ENCODE results near the gene EXOSC1. TPM values are rescaled to one million over a fixed set of nuclear protein-coding genes. Genes with fewer than 3 reads are reported as not detected.

Gene EXOSC1
- total and polyA plus RNA-seq, 2 of the 13 experiments (the other 11 are each of a cell fraction or from before 2014, with no cell fraction given), result 36.3 to 39.9 TPM

- TF ChIP-seq ARID4A (CRISPR knock-in tag; IDR thresholded peaks at IDR 0.05; ENCODE audit: borderline replicate concordance), result peak; percentile 100
- TF ChIP-seq SIN3A (IDR thresholded peaks at IDR 0.05; ENCODE audit: borderline replicate concordance, low read depth, low read length), result peak; percentile 99
- TF ChIP-seq RFX1 (IDR thresholded peaks at IDR 0.05), result peak; percentile 87
- TF ChIP-seq CREB1 (IDR thresholded peaks at IDR 0.05), result peak; percentile 94
- peak; percentile 98 for TF ChIP-seq CREB1 (CRISPR knock-in tag; IDR thresholded peaks at IDR 0.05)
- TF ChIP-seq KLF6 (CRISPR knock-in tag; IDR thresholded peaks at IDR 0.05), result peak; percentile 68; the same call in 1 of the 2 replicates
- TF ChIP-seq LCORL (IDR thresholded peaks at IDR 0.05), result no peak
- TF ChIP-seq LCORL (CRISPR knock-in tag; IDR thresholded peaks at IDR 0.05), result 0 out of 2 replicates have a peak, but pooled peaks have one; percentile 11
- peak; percentile 49; the same call in 1 of the 2 replicates for TF ChIP-seq THAP9 (CRISPR knock-in tag; IDR thresholded peaks at IDR 0.05; ENCODE audit: borderline replicate concordance)
- no peak for TF ChIP-seq RCOR2 (CRISPR knock-in tag; IDR thresholded peaks at IDR 0.05)
- TF ChIP-seq NFE2 (CRISPR knock-in tag; IDR thresholded peaks at IDR 0.05), result no peak
- no peak for TF ChIP-seq GTF3A (CRISPR knock-in tag; conservative IDR thresholded peaks at IDR 0.05)
- TF ChIP-seq RBFOX2 (IDR thresholded peaks at IDR 0.05; ENCODE audit: low read depth, low read length), result peak; percentile 54
- TF ChIP-seq ZNF784 (CRISPR knock-in tag; IDR thresholded peaks at IDR 0.05; ENCODE audit: borderline replicate concordance), result 0 out of 2 replicates have a peak, but pooled peaks have one; percentile 58
- 0 out of 2 replicates have a peak, but pooled peaks have one; percentile 39 for TF ChIP-seq ZBTB7B (CRISPR knock-in tag; IDR thresholded peaks at IDR 0.05)
- no peak for TF ChIP-seq ZNF362 (CRISPR knock-in tag; IDR thresholded peaks at IDR 0.05; ENCODE audit: borderline replicate concordance)
- 0 out of 2 replicates have a peak, but pooled peaks have one; percentile 56 for TF ChIP-seq E2F2 (CRISPR knock-in tag; IDR thresholded peaks at IDR 0.05; ENCODE audit: borderline replicate concordance)
Observed at GRCh38 chr10:97400665-97401454, 44.9 kb downstream of the EXOSC1 start, which contains the start of gene RRP12 (continued).

All from HepG2 (cell line).